ENCODE measurements around the gene SKIC2.
"Not testable (repeated sequence)": the region's sequence is repeated elsewhere in the genome, so short reads cannot be mapped to it uniquely, and the experiment has no call there.

Gene SKIC2

DNA sequence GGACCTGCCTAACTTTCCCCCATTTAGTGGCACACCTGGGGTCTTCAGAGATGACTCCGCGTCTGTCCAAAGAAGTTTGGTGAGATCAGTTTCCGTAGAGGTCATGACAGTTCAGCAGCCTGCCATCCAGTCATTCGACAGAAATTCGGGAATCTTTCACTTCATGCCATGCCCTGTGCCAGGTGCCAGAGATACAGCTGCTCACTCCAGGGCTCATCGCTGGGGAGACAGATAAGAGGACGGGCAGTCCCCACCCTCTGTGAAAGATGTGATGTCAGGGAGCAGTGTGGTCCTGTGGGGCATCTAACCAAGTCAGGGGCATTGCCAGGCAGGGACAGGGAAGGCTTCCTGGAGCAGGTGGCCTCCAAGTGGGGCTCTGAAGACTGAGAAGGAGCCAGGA, 44.3 kb downstream of the SKIC2 start:
- not testable (repeated sequence) for H3K27me3 ChIP-seq (replicated peaks; ENCODE audit: control insufficient read depth, insufficient read depth, low read length); H3K4me3 ChIP-seq (replicated peaks; ENCODE audit: low read depth, low read length); H3K36me3 ChIP-seq (ENCODE audit: control insufficient read depth, insufficient read depth, low read length); DNase-seq (ENCODE audit: extremely low read depth, insufficient read length)

DNA sequence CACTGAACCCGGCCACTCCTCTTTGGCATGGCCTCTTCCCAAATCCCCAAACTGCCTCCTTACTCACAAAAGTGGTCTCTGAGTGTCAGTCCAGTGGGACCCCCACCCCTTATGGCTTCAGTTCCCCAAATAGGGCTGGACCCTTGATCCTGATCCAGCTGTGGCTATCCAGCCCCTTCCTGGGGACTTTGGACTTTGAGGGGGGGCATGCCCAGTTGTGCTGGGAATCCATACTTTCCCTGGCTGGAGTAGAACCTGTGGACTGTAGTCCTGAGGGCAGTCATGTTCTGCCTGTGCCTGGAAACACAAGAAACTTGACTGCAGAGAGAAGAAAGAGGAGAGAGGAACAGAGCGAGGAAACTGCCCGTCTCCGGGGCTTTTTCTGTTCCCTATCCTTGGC, 45.4 kb downstream of the SKIC2 start:
- H3K27me3 ChIP-seq (replicated peaks; ENCODE audit: control insufficient read depth, insufficient read depth, low read length) = not testable (repeated sequence)

GRCh38 chr6:32004864-32005537, 46.0 kb downstream of the SKIC2 start:
- H3K36me3 ChIP-seq (ENCODE audit: control insufficient read depth, insufficient read depth, low read length); H3K4me3 ChIP-seq (replicated peaks; ENCODE audit: low read depth, low read length); H3K27me3 ChIP-seq (replicated peaks; ENCODE audit: control insufficient read depth, insufficient read depth, low read length); DNase-seq (ENCODE audit: extremely low read depth, insufficient read length): not testable (repeated sequence)

More for the DNA sequence above, 45.4 kb downstream of the SKIC2 start:
- DNase-seq (ENCODE audit: extremely low read depth, insufficient read length); H3K4me3 ChIP-seq (replicated peaks; ENCODE audit: low read depth, low read length); H3K36me3 ChIP-seq (ENCODE audit: control insufficient read depth, insufficient read depth, low read length): not testable (repeated sequence)

GRCh38 chr6:32005538-32005880, 46.5 kb downstream of the SKIC2 start:
- not testable (repeated sequence) for H3K4me3 ChIP-seq (replicated peaks; ENCODE audit: low read depth, low read length); H3K27me3 ChIP-seq (replicated peaks; ENCODE audit: control insufficient read depth, insufficient read depth, low read length); DNase-seq (ENCODE audit: extremely low read depth, insufficient read length); H3K36me3 ChIP-seq (ENCODE audit: control insufficient read depth, insufficient read depth, low read length)

DNA sequence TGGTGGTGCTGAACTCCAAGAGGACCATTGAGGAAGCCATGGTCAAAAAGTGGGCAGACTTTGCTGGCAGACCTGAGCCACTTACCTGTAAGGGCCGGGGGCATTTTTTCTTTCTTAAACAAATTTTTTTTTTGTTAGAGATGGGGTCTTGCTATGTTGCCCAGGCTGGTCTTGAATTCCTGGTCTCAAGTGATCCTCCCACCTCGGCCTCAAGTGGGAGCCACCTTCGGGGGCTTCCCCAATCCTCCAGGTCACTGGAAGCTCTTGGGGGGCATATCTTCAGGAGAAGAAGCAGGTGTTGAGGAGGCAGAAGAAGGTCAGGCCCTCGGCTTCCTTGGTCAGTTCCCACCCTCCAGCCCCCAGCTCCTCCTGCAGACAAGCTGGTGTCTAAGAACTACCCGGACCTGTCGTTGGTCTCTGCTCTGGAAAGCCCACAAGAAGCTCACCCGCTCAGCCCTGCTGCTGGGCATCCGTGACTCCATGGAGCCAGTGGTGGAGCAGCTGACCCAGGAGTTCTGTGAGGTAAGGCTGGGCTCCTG, 47.1 kb downstream of the SKIC2 start:
- not testable (repeated sequence) for H3K4me3 ChIP-seq (replicated peaks; ENCODE audit: low read depth, low read length); DNase-seq (ENCODE audit: extremely low read depth, insufficient read length); H3K27me3 ChIP-seq (replicated peaks; ENCODE audit: control insufficient read depth, insufficient read depth, low read length); H3K36me3 ChIP-seq (ENCODE audit: control insufficient read depth, insufficient read depth, low read length)

DNA sequence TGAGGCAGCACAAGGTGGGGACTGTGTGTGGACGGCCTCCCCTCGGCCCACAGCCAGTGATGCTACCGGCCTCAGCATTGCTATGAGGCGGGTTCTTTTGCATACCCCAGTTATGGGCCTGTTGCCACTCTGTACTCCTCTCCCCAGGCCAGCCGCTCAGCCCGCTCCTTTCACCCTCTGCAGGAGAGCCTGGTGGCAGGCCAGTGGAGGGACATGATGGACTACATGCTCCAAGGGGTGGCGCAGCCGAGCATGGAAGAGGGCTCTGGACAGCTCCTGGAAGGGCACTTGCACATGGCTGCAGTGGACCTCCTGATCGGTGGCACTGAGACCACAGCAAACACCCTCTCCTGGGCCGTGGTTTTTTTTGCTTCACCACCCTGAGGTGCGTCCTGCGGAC, 48.1 kb downstream of the SKIC2 start:
- DNase-seq (ENCODE audit: extremely low read depth, insufficient read length); H3K27me3 ChIP-seq (replicated peaks; ENCODE audit: control insufficient read depth, insufficient read depth, low read length); H3K36me3 ChIP-seq (ENCODE audit: control insufficient read depth, insufficient read depth, low read length); H3K4me3 ChIP-seq (replicated peaks; ENCODE audit: low read depth, low read length): not testable (repeated sequence)

GRCh38 chr6:32008037-32008436, 49.1 kb downstream of the SKIC2 start:
- not testable (repeated sequence) for H3K36me3 ChIP-seq (ENCODE audit: control insufficient read depth, insufficient read depth, low read length); H3K4me3 ChIP-seq (replicated peaks; ENCODE audit: low read depth, low read length); H3K27me3 ChIP-seq (replicated peaks; ENCODE audit: control insufficient read depth, insufficient read depth, low read length); DNase-seq (ENCODE audit: extremely low read depth, insufficient read length)

DNA sequence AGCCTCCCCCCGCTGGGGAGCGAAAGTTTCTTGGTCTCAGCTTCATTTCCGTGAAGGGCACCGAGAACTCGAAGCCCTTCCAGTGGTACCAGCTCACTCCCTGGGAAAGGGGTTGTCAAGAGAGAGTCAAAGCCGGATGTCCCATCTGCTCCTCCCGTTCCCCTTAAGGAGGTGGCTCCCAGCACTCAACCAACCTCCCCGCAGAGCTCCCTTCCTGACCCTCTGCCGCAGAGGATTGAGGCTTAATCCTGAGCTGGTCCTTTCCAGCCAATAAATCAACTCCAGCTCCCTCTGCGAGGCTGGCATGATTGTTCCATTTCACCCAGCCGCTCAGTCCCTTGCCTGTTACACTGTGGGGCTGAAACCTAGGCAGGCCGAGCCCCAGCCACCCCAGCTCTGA, 49.6 kb downstream of the SKIC2 start:
- not testable (repeated sequence) for H3K36me3 ChIP-seq (ENCODE audit: control insufficient read depth, insufficient read depth, low read length); H3K4me3 ChIP-seq (replicated peaks; ENCODE audit: low read depth, low read length); DNase-seq (ENCODE audit: extremely low read depth, insufficient read length)

DNA sequence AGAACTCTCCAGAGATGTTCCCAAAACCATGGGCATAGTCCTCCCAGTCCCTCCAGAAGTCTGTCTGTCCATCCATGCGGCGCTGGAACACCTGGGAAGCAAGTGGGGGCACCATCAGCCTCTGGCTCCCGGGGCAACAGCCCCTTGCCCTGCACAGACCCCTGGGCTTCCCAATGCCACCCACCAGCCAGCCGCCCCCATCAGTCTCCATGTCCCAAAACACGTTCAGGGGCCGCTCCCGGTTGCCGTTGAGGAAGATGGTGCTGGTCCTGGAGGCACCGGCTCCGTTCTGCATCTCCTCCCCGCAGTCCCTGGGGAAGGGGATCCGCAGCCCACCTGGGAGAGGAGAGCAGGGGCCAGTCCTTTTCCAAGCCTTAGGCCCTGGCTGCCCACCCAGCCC, 50.6 kb downstream of the SKIC2 start:
- not testable (repeated sequence) for DNase-seq (ENCODE audit: extremely low read depth, insufficient read length); H3K36me3 ChIP-seq (ENCODE audit: control insufficient read depth, insufficient read depth, low read length); H3K27me3 ChIP-seq (replicated peaks; ENCODE audit: control insufficient read depth, insufficient read depth, low read length)

More for the DNA sequence above, 49.6 kb downstream of the SKIC2 start:
- H3K27me3 ChIP-seq (replicated peaks; ENCODE audit: control insufficient read depth, insufficient read depth, low read length) = not testable (repeated sequence)

DNA sequence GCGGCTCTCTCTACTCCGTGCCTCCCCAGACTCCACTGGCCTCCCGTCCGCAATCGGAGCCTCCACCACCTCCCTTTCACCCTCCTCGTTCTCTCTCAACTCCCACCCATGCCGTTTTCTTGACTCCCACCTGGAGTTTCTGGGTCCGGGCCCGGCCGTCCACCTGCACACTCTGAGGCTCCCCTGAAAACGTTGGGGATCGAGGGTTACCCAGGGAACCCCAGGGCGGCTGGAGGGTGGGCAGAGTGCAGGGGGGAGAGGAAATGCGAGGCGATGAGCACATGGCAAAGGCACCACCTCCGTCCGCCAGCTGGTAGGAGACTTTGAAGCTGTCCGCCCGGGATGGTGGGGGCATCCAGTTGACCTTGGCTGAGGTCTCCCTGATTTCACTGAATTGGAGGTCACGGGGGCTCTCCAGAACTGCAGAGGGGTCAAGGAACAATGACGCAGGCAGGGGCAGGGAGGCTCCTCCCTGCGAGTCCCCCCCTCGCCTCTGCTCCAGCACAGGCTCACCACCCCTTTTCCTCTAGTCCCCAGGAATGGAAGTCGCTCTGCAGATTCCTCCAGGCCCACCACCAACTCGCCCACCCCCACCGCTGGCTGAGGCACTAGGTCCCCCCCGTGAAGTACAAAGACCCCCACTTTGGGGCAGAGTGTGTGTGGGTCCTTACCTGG, 52.0 kb downstream of the SKIC2 start:
- not testable (repeated sequence) for H3K4me3 ChIP-seq (replicated peaks; ENCODE audit: low read depth, low read length); H3K36me3 ChIP-seq (ENCODE audit: control insufficient read depth, insufficient read depth, low read length); DNase-seq (ENCODE audit: extremely low read depth, insufficient read length); H3K27me3 ChIP-seq (replicated peaks; ENCODE audit: control insufficient read depth, insufficient read depth, low read length)

More for the DNA sequence above, 50.6 kb downstream of the SKIC2 start:
- H3K4me3 ChIP-seq (replicated peaks; ENCODE audit: low read depth, low read length) = not testable (repeated sequence)

GRCh38 chr6:32012941-32013617, 54.1 kb downstream of the SKIC2 start:
- not testable (repeated sequence) for H3K36me3 ChIP-seq (ENCODE audit: control insufficient read depth, insufficient read depth, low read length); DNase-seq (ENCODE audit: extremely low read depth, insufficient read length); H3K4me3 ChIP-seq (replicated peaks; ENCODE audit: low read depth, low read length); H3K27me3 ChIP-seq (replicated peaks; ENCODE audit: control insufficient read depth, insufficient read depth, low read length)

GRCh38 chr6:32013738-32014137, 54.8 kb downstream of the SKIC2 start:
- H3K4me3 ChIP-seq (replicated peaks; ENCODE audit: low read depth, low read length); DNase-seq (ENCODE audit: extremely low read depth, insufficient read length); H3K36me3 ChIP-seq (ENCODE audit: control insufficient read depth, insufficient read depth, low read length); H3K27me3 ChIP-seq (replicated peaks; ENCODE audit: control insufficient read depth, insufficient read depth, low read length): not testable (repeated sequence)

- not testable (repeated sequence) for DNase-seq (ENCODE audit: extremely low read depth, insufficient read length)
Observed at GRCh38 chr6:32014547-32014946, 55.6 kb downstream of the SKIC2 start, which contains the start of gene C4B. Gene C4B (plus strand): TSS chr6:32014795. CDS start chr6:32014846, 51 bp downstream.

More at GRCh38 chr6:32014547-32014946, 55.6 kb downstream of the SKIC2 start, which contains the start of gene C4B:
- H3K36me3 ChIP-seq (ENCODE audit: control insufficient read depth, insufficient read depth, low read length); H3K27me3 ChIP-seq (replicated peaks; ENCODE audit: control insufficient read depth, insufficient read depth, low read length); H3K4me3 ChIP-seq (replicated peaks; ENCODE audit: low read depth, low read length): not testable (repeated sequence)
